ENCODE data around the gene PTPRD.

Gene PTPRD

GRCh38 chr9:9170439-9171134 lies 1442.2 kb downstream of the PTPRD start:
- no peak overlapping the region for H2AFZ ChIP-seq (ENCODE audit: low read depth)
- no peaks in the 10 kb centered on the region for H3K79me2 ChIP-seq (ENCODE audit: insufficient read depth, low read depth)
- H3K36me3 ChIP-seq (ENCODE audit: insufficient read depth) = no peaks in the 10 kb centered on the region
- peak overlapping the region; percentile 37; the same call in 1 of the 2 replicates for H3K27ac ChIP-seq
- H4K20me1 ChIP-seq (ENCODE audit: insufficient read depth) = no peaks in the 10 kb centered on the region
- no peaks in the 10 kb centered on the region for H3K27me3 ChIP-seq (ENCODE audit: insufficient read depth, low read depth)
- H3K4me3 ChIP-seq (IDR thresholded peaks at IDR 0.05; ENCODE audit: insufficient read depth, low read depth, low read length) = no peak overlapping the region
- peak overlapping the region; percentile 45 for H3K4me2 ChIP-seq
- no peak for TF ChIP-seq CTCF (conservative IDR thresholded peaks at IDR 0.05; ENCODE audit: low read depth, low read length)
- H3K4me1 ChIP-seq (ENCODE audit: low read depth, poor library complexity, severe bottlenecking) = peaks cover 30% of the 10 kb centered on the region
- no peak overlapping the region for H3K9ac ChIP-seq

GRCh38 chr9:9142001-9142400 lies 1470.8 kb downstream of the PTPRD start:
- Histone ChIP-seq H3K27ac (no peak overlapping the region), H3K79me2 (ENCODE audit: insufficient read depth, low read depth) (no peaks in the 10 kb centered on the region), H4K20me1 (ENCODE audit: insufficient read depth) (no peaks in the 10 kb centered on the region), H3K9ac (no peak overlapping the region), H3K36me3 (ENCODE audit: insufficient read depth) (no peaks in the 10 kb centered on the region), H2AFZ (ENCODE audit: low read depth) (no peak overlapping the region), H3K4me1 (ENCODE audit: low read depth, poor library complexity, severe bottlenecking) (no peaks in the 10 kb centered on the region), H3K4me2 (no peak overlapping the region), H3K4me3 (IDR thresholded peaks at IDR 0.05; ENCODE audit: insufficient read depth, low read depth, low read length) (no peak overlapping the region), H3K27me3 (ENCODE audit: insufficient read depth, low read depth) (no peaks in the 10 kb centered on the region)
- no peak for TF ChIP-seq CTCF (conservative IDR thresholded peaks at IDR 0.05; ENCODE audit: low read depth, low read length)

GRCh38 chr9:9133526-9133925 lies 1479.3 kb downstream of the PTPRD start:
- H3K27ac ChIP-seq = no peak overlapping the region
- H3K9ac ChIP-seq = no peak overlapping the region
- no peak for TF ChIP-seq CTCF (conservative IDR thresholded peaks at IDR 0.05; ENCODE audit: low read depth, low read length)
- H3K4me2 ChIP-seq = no peak overlapping the region
- H3K4me3 ChIP-seq (IDR thresholded peaks at IDR 0.05; ENCODE audit: insufficient read depth, low read depth, low read length) = no peak overlapping the region
- no peaks in the 10 kb centered on the region for H3K36me3 ChIP-seq (ENCODE audit: insufficient read depth)
- no peak overlapping the region for H2AFZ ChIP-seq (ENCODE audit: low read depth)
- no peaks in the 10 kb centered on the region for H3K4me1 ChIP-seq (ENCODE audit: low read depth, poor library complexity, severe bottlenecking)
- H3K79me2 ChIP-seq (ENCODE audit: insufficient read depth, low read depth) = no peaks in the 10 kb centered on the region
- no peaks in the 10 kb centered on the region for H4K20me1 ChIP-seq (ENCODE audit: insufficient read depth)
- H3K27me3 ChIP-seq (ENCODE audit: insufficient read depth, low read depth) = no peaks in the 10 kb centered on the region

- no peak for TF ChIP-seq CTCF (conservative IDR thresholded peaks at IDR 0.05; ENCODE audit: low read depth, low read length)
Observed at GRCh38 chr9:9124616-9125015, 1488.2 kb downstream of the PTPRD start.

More at GRCh38 chr9:9124616-9125015, 1488.2 kb downstream of the PTPRD start:
- no peak overlapping the region for H3K4me3 ChIP-seq (IDR thresholded peaks at IDR 0.05; ENCODE audit: insufficient read depth, low read depth, low read length)
- H3K27me3 ChIP-seq (ENCODE audit: insufficient read depth, low read depth) = no peaks in the 10 kb centered on the region
- H3K36me3 ChIP-seq (ENCODE audit: insufficient read depth) = no peaks in the 10 kb centered on the region
- H3K27ac ChIP-seq = peak overlapping the region; percentile 11; the same call in 1 of the 2 replicates
- no peaks in the 10 kb centered on the region for H4K20me1 ChIP-seq (ENCODE audit: insufficient read depth)
- no peak overlapping the region for H3K9ac ChIP-seq
- peaks cover 30% of the 10 kb centered on the region for H3K4me1 ChIP-seq (ENCODE audit: low read depth, poor library complexity, severe bottlenecking)
- H2AFZ ChIP-seq (ENCODE audit: low read depth) = no peak overlapping the region
- H3K4me2 ChIP-seq = peak overlapping the region; percentile 46
- H3K79me2 ChIP-seq (ENCODE audit: insufficient read depth, low read depth) = no peaks in the 10 kb centered on the region

All from KMS-11 (cell line).